Fibroblast of lung (primary cell): ENCODE results near the gene HOXC6.

Experiments used
- EZH2 ChIP-seq: IDR thresholded peaks from 2 replicates; pipeline ENCODE4 v1.5.1; 2012; ENCODE audit warnings: low read length, control low read depth, mild to moderate bottlenecking; ENCODE audit errors: missing control alignments
- TF ChIP-seq, protein P1 (sequence below), 2 donors: IDR thresholded peaks in 1 of 2; conservative IDR thresholded peaks in 1 of 2; 1 replicate in 1 of 2; 2 replicates in 1 of 2; pipeline ENCODE4 v1.5.1; 2011 to 2012; ENCODE audit warnings: low read length in 2 of 2, control low read depth in 1 of 2, inconsistent platforms in 1 of 2, low read depth in 1 of 2, mild to moderate bottlenecking in 1 of 2

DNA sequence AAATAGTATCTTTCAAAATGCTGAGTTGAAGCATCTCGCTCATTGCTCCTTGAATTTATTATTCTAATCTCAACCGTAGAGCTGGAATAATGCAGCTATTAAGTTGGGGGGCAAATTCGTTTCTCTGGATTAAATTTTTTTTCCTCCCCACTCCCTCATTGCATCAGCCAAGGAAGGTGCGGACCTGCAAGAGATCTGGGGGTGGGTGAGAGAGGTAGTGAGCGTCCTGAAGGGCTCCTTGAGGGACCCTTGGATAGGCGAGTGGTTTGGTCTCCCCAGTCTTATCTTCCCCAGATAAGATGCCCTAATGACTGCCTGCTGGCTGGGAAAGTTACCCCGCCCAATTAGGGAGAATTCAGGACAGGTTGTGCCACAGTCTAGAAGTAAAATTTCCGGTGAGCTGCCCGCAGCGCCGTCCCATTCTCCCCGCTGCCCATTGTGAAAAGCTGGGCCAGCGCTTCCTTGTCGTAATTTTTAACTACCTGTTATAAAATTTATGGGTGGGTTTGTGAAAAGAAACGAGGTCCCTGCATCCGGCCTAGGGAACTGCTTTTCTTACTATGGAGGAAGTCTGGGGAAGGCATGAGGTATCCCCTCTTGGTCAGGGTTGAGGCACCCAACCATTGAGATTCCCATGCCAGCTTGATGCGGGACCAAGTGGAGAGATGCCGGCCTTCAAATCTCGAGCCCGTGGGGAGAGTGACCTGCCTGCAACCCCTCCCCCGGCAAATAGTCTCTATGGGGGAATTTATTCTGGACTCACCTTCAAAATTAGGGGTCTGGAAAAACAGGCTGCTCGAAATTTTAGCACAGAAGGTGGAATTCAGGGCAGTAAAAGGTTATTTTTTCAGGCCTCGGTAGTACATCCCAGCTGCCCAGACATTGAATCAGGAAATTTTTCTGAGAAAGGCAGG is 13.0 kb upstream of the HOXC6 start:
- peak; percentile 92 for TF ChIP-seq EZH2
- TF ChIP-seq, protein P1, sequence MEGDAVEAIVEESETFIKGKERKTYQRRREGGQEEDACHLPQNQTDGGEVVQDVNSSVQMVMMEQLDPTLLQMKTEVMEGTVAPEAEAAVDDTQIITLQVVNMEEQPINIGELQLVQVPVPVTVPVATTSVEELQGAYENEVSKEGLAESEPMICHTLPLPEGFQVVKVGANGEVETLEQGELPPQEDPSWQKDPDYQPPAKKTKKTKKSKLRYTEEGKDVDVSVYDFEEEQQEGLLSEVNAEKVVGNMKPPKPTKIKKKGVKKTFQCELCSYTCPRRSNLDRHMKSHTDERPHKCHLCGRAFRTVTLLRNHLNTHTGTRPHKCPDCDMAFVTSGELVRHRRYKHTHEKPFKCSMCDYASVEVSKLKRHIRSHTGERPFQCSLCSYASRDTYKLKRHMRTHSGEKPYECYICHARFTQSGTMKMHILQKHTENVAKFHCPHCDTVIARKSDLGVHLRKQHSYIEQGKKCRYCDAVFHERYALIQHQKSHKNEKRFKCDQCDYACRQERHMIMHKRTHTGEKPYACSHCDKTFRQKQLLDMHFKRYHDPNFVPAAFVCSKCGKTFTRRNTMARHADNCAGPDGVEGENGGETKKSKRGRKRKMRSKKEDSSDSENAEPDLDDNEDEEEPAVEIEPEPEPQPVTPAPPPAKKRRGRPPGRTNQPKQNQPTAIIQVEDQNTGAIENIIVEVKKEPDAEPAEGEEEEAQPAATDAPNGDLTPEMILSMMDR (conservative IDR thresholded peaks at IDR 0.05 in 1 of 2, IDR thresholded peaks at IDR 0.05 in 1 of 2; ENCODE audit: low read depth in 1 of 2, low read length in 2 of 2): no peak
